ENCODE data around the gene STX4.
A peak's percentile ranks its signal among the peaks of the same experiment; 100 is the strongest.

- peak; percentile 60 to 63 for TF ChIP-seq POLR2A (IDR thresholded peaks at IDR 0.05)
- peak; percentile 86 to 90 for TF ChIP-seq EP300 (IDR thresholded peaks at IDR 0.05)
- TF ChIP-seq, protein P1, sequence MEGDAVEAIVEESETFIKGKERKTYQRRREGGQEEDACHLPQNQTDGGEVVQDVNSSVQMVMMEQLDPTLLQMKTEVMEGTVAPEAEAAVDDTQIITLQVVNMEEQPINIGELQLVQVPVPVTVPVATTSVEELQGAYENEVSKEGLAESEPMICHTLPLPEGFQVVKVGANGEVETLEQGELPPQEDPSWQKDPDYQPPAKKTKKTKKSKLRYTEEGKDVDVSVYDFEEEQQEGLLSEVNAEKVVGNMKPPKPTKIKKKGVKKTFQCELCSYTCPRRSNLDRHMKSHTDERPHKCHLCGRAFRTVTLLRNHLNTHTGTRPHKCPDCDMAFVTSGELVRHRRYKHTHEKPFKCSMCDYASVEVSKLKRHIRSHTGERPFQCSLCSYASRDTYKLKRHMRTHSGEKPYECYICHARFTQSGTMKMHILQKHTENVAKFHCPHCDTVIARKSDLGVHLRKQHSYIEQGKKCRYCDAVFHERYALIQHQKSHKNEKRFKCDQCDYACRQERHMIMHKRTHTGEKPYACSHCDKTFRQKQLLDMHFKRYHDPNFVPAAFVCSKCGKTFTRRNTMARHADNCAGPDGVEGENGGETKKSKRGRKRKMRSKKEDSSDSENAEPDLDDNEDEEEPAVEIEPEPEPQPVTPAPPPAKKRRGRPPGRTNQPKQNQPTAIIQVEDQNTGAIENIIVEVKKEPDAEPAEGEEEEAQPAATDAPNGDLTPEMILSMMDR (IDR thresholded peaks at IDR 0.05): peak in 1 of 5 experiments; percentile 26
Observed at GRCh38 chr16:31073970-31074813, 40.8 kb downstream of the STX4 start, which contains the start of the genes ZNF646 and ZNF668.
